Measurements from ENCODE around the gene IRF5.
"Not testable (repeated sequence)": the region's sequence is repeated elsewhere in the genome, so short reads cannot be mapped to it uniquely, and the experiment has no call there.

IRF5 gene

DNA sequence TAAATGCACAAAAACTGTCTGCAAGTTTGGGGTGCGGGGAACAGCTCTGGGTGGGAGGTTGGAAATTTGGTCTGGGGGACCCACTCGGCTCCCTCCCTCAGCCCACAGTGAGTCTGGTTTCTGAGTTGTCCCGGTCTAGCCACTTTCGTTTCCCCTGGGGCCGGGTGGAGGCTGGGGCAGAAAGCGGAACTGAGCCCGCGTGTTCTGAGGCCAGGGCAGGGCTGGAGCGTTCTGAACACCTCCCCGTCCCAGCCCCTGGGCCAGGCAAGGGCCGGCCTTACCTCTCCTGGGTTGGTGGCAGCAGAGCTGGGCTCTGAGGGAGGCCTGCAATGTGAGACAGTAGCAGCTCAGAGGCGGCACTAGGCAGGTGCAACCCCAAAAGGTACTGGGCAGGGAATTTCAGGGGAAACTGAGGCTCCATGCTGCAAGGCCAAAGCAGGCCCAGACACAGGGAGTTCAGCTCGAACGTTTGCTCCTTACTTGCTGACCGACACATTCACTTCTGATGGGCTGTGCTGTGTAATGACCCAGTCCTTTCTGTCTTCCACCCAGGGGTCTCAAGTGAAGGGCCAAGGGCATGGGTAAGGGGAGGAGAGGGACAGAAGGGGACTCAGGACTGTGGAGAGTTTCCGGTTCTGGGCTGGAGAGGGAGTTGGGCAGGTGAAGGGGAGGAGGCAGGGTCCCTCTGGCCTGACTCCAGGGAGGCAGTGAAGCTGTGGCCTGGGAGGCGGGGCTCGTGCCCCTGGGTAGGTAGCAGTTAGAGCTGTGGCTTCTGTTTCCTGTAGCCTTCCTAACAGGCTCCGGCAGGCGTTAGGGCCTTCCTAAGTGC, 3.0 kb downstream of the IRF5 start:
- DNase-seq, result peak; percentile 96

DNA sequence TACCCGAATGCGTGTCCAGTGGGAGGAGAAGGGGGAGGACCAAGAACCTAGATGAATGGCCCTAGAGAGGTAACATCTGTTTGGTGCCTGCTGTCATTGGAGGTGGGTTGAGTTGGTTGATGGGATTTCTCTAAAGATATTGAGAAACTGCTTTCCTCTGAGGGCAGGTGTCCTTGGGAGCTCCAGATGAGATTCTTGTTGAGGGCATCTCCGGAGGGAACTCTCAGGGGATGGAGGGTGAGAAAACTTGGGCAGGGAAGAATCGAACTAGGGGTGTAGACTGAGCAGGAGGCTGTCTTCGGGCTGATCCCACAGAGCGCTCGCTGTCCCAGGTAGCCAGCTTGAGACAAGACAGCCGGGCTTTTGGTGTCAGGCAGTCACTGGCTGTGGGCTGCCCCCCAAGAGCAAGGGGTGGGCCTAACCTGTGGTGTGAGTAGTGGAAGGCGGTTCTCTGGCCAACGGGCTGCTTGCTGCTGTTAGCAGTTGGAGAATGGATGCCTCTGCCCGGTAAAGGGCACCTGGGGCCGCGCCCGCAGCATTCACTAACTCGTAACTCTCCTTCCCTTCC, 3.7 kb downstream of the IRF5 start:
- no peak for DNase-seq

DNA sequence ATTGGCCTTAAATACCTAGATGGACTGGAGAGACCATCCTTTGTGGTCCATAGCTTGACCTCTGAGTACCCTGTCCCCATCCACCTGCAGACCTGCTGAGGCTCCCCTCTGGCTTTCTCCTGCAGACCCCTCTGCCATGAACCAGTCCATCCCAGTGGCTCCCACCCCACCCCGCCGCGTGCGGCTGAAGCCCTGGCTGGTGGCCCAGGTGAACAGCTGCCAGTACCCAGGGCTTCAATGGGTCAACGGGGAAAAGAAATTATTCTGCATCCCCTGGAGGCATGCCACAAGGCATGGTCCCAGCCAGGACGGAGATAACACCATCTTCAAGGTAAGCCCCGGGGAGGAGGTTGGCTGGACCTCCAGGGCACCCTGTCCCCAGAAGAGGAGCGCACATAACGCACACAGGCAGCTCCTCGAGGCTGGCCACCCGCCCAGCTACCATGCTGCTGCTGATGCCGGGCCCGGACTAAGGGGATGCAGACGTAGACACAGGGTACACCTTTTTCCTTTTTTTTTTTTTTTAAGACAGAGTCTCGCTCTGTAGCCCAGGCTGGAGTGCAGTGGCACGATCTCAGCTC, 4.3 kb downstream of the IRF5 start:
- no peak for DNase-seq

DNA sequence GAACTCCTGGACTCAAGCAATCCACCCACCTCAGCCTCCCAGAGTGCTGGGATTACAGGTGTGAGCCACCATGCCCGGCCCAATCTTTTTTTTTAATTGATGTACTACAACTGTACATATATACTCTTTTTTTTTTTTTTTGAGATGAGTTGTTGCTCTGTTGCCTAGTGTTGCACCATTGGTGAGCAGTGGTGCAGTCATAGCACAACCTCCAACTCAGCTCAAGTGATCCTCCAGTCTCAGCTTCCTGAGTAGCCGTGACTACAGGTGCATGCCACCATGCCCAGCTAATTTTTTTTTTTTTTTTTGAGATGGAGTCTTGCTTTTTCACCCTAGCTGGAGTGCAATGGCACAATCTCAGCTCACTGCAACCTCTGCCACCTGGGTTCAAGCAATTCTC, 5.5 kb downstream of the IRF5 start:
- DNase-seq, result not testable (repeated sequence)

DNA sequence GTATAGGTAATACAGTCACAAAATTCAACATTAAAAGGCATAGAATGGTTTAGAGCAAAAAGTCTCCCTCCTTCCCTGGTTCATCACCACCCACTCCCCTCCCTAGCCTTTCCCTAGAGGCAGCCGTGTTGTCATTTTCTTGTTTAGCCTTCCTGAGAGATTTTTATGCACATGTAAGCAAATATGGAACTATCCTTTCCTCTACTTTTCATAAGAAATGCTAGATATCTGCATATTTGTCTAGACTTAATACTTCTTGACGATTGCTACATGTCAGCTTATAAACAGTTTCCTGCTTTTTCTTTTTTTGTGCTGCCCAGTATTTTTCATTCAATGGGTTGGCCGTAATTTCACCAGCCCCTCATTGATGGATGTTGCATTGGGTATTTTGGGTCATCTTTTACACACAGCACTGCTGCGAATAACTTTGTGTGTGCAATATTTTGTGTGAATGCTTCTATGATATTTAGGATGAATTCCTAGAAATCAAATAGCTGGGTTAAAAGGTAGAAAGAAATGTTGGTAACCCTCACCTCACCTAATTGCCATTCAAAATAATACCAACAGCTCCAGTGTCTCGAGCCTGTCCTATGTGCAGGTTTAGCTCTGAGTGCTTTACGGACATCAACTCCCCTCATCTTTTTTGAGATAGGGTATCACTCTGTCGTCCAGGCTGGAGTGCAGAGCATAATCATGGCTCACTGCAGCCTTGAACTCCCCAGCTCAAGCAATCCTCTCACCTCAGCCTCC, 6.9 kb downstream of the IRF5 start:
- DNase-seq, result no peak

DNA sequence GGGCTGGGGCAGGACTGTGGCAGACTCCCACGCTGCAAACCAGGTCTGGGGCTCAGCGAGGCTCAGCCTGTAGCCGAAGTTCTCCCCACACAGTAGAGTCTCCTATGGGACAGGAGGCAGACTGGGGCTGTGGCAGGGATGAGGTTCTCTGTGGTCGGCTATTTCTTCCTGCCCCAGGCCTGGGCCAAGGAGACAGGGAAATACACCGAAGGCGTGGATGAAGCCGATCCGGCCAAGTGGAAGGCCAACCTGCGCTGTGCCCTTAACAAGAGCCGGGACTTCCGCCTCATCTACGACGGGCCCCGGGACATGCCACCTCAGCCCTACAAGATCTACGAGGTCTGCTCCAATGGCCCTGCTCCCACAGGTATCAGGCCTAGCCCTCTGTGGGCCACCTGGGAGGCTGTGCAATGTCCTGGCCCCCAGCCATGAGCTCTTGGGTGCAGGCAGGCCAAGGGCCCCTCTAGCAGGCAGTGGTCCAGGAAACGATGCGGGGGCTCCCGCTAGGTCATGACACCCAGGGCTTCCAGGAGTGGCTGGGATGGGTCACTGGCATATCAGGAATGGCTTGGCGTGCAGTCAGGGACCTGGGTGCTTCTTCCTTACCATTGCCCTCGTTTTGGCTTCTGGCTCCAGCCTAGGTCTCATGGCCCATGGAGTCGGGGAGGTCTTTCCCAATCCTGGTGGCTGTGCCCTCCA, 8.1 kb downstream of the IRF5 start:
- DNase-seq, result no peak

DNA sequence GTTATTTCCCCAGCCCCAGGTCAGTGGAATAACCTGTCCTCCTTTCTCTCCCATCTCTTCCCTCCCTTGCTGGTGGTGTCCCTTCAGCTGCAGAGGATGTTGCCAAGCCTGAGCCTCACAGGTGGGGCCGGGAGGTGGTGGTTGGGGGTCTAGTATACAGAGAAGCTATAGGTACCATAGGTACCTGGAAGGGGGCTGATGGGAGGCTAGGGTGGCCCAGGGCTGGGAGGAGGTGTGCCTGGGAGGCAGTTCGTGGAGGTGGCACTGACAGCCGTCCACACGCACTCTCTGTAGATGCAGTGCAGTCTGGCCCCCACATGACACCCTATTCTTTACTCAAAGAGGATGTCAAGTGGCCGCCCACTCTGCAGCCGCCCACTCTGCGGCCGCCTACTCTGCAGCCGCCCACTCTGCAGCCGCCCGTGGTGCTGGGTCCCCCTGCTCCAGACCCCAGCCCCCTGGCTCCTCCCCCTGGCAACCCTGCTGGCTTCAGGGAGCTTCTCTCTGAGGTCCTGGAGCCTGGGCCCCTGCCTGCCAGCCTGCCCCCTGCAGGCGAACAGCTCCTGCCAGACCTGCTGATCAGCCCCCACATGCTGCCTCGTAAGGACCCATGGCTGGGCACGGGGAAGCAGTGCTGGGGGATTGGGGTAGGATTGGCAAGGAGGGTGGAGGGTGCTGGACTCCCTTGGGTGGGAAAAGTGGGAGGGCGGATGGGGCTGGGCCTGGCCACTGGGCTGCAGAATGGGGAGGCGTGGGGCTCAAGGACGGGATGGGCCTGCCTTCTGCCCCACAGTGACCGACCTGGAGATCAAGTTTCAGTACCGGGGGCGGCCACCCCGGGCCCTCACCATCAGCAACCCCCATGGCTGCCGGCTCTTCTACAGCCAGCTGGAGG, 9.5 kb downstream of the IRF5 start:
- no peak for DNase-seq

DNA sequence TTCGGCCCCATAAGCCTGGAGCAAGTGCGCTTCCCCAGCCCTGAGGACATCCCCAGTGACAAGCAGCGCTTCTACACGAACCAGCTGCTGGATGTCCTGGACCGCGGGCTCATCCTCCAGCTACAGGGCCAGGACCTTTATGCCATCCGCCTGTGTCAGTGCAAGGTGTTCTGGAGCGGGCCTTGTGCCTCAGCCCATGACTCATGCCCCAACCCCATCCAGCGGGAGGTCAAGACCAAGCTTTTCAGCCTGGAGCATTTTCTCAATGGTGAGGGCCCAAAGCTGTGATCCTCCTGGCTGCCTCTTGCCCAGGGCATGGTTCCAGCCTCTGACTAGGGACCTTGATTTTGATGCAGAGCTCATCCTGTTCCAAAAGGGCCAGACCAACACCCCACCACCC, 10.1 kb downstream of the IRF5 start:
- DNase-seq, result no peak

DNA sequence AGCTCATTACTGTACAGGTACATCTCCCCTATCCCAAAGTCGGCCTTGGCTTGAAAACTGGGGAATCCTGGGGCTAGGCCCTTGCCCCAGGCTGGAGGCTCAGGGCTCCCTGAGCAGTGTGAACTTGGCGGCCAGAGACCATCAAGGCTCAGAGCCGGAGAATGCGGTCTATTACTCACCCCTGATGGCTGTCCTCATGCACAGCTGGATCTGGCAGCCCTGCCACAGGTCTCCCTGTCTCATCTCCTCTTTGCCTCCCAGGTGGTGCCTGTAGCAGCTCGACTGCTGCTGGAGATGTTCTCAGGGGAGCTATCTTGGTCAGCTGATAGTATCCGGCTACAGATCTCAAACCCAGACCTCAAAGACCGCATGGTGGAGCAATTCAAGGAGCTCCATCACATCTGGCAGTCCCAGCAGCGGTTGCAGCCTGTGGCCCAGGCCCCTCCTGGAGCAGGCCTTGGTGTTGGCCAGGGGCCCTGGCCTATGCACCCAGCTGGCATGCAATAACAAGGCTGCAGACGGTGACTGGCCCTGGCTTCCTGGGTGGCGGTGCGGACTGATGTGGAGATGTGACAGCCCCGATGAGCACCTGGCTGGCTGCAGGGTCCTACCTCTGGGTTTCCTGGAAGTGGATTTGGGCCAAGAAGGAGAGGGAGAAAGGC, 10.7 kb downstream of the IRF5 start:
- DNase-seq, result no peak

DNA sequence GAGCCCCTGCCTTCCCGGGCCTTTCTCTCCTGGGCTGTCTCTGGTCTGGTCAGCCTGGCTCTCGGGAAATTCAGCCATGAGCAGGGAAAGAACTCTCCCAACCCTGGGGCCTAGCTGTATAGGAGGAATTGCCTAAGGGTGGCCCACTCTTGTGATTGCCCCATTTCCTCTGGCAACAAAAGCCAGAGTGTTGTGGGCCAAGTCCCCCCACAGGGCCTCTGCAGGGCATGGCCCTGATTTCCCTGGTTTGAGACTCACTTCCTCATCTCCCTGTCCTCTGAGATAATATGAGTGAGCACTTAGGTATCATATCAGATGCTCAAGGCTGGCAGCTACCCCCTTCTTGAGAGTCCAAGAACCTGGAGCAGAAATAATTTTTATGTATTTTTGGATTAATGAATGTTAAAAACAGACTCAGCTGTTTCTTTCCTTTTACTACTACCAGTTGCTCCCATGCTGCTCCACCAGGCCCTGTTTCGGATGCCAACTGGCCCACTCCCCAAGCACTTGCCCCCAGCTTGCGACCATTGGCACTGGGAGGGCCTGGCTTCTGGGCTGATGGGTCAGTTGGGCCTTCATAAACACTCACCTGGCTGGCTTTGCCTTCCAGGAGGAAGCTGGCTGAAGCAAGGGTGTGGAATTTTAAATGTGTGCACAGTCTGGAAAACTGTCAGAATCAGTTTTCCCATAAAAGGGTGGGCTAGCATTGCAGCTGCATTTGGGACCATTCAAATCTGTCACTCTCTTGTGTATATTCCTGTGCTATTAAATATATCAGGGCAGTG, 11.4 kb downstream of the IRF5 start:
- no peak for DNase-seq

DNA sequence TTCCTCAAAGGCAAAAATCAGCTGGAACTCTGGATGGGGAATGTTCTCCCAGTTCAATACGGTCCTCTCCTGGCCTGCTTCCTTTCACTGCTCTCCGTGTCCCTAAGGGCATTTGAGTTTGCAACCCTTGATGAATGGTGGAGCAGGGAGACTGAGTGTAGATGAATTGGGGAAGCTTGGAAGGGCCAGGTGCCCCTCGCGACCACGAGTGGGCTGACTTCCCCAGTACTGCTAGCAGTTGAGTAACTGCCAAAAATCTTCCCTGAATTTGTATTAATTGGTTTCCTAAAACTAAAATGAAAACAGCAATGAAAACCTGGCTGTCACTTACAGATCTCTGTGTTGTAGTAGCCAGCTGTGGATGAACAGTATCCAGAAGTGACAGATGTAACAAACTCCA, 13.6 kb downstream of the IRF5 start:
- no peak for DNase-seq

DNA sequence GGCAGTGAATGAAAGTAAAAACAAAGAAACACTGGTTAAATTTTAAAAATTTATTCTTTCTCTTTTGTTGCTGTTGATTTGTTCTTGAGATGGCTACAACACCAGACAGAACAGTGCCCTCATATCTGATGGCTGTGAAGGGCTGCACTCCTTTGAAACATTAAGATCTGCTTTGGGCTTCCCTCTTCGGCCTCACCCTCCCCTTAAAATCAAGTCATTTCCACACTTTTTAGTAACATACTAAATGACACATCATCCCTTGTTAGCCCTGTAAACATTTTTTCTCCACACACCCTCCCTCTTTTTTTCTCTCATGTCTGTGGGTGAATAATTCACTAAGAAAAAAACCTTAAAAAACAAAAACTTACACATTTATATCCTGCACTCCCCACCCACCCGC, 16.4 kb downstream of the IRF5 start:
- no peak for DNase-seq

DNA sequence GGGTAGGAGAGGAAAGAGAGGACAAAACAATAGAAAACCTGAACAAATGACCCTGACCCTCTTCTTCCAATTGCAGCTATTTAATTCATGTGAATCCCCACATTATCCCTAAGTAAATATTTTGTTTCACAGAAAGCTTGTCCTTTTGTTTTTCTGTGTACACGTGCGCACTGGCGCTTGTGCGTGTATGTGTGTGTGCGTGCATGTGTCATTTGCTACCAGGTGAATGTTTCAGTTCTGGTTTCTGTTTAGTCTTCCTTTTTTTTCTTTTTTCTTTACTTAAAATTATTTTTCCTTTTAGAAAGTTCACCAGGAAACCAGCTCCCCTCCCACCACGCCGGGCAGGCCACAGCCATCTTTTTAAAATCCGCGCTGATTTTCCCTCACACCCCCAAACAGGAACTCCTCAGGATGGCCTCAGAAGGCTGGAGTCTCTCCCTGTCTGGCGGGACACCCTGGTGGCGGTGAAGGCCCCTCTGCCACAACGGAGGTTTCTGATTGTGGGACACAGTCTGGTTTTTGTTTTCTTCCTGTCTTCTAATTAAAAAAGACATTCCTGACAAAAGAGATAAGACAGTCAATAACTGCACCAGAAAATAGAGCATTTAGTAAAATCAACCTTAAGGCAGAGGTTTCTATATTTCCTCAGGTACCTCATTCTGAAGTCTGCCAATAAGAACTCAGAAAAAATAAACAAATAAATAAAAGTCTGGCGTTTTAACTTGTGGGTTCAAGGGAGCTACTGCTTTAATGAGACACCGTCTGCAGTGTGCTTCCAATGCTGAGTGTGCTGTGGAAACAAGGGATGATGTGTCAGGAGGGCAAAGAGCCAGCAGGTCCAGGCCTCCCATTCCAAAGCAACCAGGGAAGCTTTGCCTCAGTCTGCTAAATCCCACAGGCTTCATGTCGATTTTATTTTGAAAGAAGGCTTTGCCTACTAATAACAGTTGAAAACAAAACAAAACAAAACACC, 17.4 kb downstream of the IRF5 start:
- peak; percentile 65 for DNase-seq

DNA sequence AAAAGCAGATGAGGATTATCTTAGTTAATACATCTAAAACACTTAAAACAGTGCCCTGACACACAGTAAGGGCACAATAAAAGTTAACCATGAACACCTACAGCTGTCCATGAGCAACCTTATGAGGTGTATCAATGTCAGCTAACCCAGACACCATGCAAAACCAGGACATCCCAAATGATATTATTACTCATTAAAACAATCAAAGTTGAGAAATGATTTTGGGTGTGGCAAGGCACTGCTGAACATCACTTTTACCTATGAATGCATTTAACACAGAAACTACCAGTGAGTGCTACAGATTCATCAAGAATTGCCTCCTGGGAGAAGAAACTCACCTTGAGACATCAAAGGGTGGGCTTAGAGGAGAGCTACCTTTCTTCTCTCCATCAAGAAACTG, 18.3 kb downstream of the IRF5 start:
- DNase-seq, result no peak

DNA sequence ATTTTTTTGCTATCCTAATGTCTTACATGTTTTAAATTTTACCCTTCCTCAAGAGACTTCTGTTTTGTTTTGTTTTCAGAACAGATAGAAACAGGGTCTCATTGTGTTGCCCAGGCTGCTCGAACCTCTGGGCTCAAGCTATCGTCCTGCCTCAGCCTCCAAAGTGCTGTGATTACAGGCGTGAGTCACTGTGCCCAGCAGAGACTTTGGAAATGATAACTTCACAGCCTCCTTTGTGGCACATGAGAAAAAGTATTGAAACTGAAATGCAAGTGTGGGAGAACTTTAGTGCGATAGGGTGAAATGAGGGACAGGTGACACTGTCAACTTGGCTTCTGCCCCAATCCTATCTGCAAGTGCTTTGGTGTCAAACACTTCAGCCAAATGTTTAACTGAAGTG, 21.6 kb downstream of the IRF5 start:
- DNase-seq, result no peak

DNA sequence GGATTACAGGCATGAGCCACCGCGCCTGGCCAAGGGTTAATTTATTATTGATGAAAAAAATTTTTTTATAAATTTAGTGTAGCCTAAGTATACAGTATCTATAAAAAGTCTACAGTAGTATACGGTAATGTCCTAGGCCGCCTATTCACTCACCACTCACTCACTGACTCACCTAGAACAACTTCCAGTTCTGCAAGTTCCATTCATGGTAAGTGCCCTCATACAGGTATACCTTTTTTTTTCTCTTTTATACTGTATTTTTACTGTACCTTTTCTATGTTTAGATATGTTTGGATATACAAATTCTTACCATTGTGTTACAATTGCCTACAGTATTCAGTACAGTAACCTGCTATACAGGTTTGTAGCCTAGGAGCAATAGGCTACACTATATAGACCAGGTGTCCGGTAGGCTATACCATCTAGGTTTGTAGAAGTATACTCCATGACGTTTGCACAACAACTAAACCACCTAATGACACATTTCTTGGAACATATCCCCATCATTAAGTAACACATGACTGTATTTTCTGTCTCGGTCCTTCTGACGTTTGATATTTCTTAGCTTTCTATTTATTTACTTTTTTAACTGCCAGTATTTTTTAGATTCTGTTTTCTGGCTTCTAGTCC, 23.4 kb downstream of the IRF5 start:
- no peak for DNase-seq

DNA sequence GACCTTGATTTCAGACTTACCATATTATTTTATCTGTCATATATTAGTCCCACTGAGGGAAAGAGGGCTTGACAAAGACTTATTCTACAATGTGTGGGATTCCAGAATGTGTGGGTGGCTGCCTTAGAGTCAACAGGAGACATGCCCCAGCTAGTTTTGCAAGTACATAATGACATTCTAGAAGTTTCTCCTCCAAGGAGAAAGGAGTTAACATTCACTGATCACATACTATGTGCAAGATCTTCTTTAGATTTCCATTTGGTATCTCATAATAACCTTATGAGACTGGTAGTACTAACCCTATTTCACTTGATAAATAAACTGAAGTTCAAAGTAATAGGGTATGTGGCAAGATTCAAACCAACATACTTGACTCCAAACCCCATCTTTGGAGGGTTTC, 25.2 kb downstream of the IRF5 start:
- no peak for DNase-seq

DNA sequence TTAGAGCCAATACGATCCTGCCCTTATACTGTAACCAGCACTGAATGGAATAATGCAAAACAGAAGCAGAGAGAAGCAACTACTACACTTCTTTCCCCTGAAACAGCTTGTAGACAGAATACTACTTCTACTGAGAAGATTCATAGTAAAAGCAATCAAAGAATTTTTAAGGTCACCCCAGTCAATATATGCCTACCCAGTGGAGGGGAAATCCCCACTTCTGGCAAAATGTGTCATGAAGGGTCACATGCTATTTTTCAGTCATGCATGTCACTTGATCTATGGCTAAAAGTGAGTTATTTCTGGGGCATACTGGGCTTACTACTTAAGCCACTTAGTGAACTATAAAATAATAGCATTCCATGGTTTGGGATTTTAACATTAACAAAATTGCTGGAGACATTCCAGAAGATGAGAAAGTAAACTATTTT, 25.6 kb downstream of the IRF5 start:
- DNase-seq, result no peak

DNA sequence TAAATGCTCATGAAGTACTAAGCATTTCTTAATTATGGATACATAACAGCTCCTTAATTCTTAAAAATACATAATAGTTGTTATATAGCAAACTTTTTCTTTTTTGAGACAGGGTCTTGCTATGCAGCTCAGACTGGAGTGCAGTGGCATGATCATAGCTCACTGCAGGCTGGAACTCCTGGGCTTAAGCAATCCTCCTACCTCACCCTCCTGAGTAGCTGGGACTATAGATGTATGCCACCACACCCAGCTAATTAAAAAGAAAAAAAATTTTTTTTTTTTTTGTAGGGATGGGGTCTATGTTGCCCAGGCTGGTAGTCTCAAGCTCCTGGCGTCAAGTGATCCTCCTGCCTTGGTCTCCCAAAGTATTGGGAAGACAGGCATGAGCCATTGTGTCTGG, 30.9 kb downstream of the IRF5 start:
- no peak for DNase-seq

Measured in RPMI8226 (cell line).